PC-9 (cell line): ENCODE data around the gene OR1S1. TPM values are rescaled to one million over a fixed set of nuclear protein-coding genes. Genes with fewer than 3 reads are reported as not detected.

Experiments used
- BruUV-seq: library from RNA; stranded (reverse); fragments of 400-500 nt; replicated peaks from 2 replicates; lab custom pipeline; 2021; lab: Mats Ljungman, UMichigan
- CTCF ChIA-PET: fragments of 300-600 bp; sonication (Branson Sonifier 250); formaldehyde crosslinking; loops from one replicate; lab custom pipeline; 2022; ENCODE audit warnings: antibody characterized with exemption; lab: Charles Lee
- POLR2A ChIA-PET: fragments of 300-600 bp; sonication (Branson Sonifier 250); formaldehyde crosslinking; loops from one replicate; lab custom pipeline; 2022; ENCODE audit warnings: antibody characterized with exemption; ENCODE audit not compliant: unreplicated experiment; lab: Charles Lee
- DNase-seq, 2 experiments: peaks; one replicate each; pipeline versions ENCODE4 v3.0.0 to v3.0.0-alpha.2; 2015 to 2022; ENCODE audit warnings: mixed read lengths in 1 of 2
- H2AFZ ChIP-seq: fragments of 200-600 bp; sonication (generic); 2 replicates; pipeline ENCODE4 v1.8.1; 2017; ENCODE audit warnings: antibody characterized with exemption
- H3F3A ChIP-seq: fragments of 200-600 bp; sonication (generic); 2 replicates; pipeline ENCODE4 v1.8.1; 2017; ENCODE audit warnings: antibody characterized with exemption, mild to moderate bottlenecking, low read depth; ENCODE audit not compliant: insufficient read depth
- H3K27ac ChIP-seq: fragments of 200-600 bp; sonication (generic); 2 replicates; pipeline ENCODE4 v1.6.1; 2016; ENCODE audit warnings: mixed run types
- H3K27me3 ChIP-seq: fragments of 200-600 bp; sonication (generic); 2 replicates; pipeline ENCODE4 v1.6.1; 2016; ENCODE audit warnings: low read depth, mixed run types; ENCODE audit not compliant: insufficient read depth
- H3K36me3 ChIP-seq: fragments of 200-600 bp; sonication (generic); 2 replicates; pipeline ENCODE4 v1.6.1; 2016; ENCODE audit warnings: low read depth, mixed run types
- H3K4me1 ChIP-seq: fragments of 200-600 bp; sonication (generic); replicated peaks from 2 replicates; pipeline ENCODE4 v1.6.1; 2016; ENCODE audit warnings: mixed run types; ENCODE audit not compliant: insufficient read depth
- H3K4me2 ChIP-seq: fragments of 200-600 bp; sonication (generic); 2 replicates; pipeline ENCODE4 v1.6.1; 2017; ENCODE audit warnings: mixed run types
- H3K4me3 ChIP-seq: fragments of 200-600 bp; sonication (generic); 2 replicates; pipeline ENCODE4 v1.6.1; 2016; ENCODE audit warnings: mixed run types
- H3K79me2 ChIP-seq: fragments of 200-600 bp; sonication (generic); 2 replicates; pipeline ENCODE4 v1.6.1; 2017; ENCODE audit warnings: low read depth, mixed run types
- H3K9me2 ChIP-seq: fragments of 200-600 bp; sonication (generic); 2 replicates; pipeline ENCODE4 v1.8.1; 2017; ENCODE audit warnings: mild to moderate bottlenecking; ENCODE audit not compliant: insufficient read depth
- H3K9me3 ChIP-seq: fragments of 200-600 bp; sonication (generic); 2 replicates; pipeline ENCODE4 v1.8.1; 2016; ENCODE audit warnings: low read depth; ENCODE audit not compliant: insufficient read depth
- H4K20me1 ChIP-seq: fragments of 200-600 bp; sonication (generic); 2 replicates; pipeline ENCODE4 v1.8.1; 2017; ENCODE audit not compliant: insufficient read depth
- EZH2 ChIP-seq: fragments of 200-600 bp; sonication (generic); IDR thresholded peaks from 2 replicates; pipeline ENCODE4 v1.8.0; 2017; ENCODE audit warnings: antibody characterized with exemption, low read depth
- intact Hi-C: fragments of 100-400 bp; cut with micrococcal nuclease; formaldehyde crosslinking; loops from one replicate; pipeline ENCODE4 v1.10.0; 2022; ENCODE audit not compliant: unreplicated experiment
- total RNA-seq: library from RNA; stranded (reverse); gene quantifications from 2 replicates; pipeline ENCODE4 v1.2.3, GENCODE V29; 2021
- TF ChIP-seq, protein P1 (sequence below): fragments of 200-600 bp; sonication (generic); conservative IDR thresholded peaks from 2 replicates; pipeline ENCODE4 v1.6.1; 2017; ENCODE audit warnings: mixed run types, antibody characterized with exemption, mild to moderate bottlenecking, moderate library complexity

OR1S1 gene
- total RNA-seq, 1 experiment from 2014 or later, result not detected

DNA sequence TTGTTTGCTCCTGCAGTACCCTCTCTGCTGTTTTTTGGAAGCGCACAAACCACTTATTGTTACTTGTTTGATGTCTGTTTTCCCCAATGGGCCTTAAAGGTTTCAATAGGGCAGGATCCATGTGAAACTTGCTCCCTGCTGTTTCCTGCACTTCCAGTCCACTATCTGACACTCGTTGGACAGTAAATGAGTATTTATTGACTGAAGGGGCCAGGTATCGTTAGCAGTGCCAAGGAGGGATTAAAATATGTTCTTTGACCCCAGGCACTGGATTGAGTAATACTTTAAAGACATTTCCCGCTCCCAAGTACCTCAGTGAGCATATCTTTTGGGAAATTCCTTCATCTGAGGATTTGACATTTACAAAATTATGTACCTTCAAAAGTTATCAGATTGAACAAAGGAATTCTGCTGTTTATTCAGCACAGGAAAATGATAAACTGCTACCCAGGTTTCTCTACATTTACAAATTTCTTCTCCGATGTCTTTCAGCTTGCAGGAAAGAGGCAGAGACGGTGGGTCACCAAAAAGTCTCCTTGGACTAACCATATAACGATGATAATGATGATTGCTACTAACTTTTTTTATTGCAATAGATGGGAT is 46.9 kb upstream of the OR1S1 start:
- no peaks in the 10 kb centered on the region; the same call in 1 of the 2 replicates for H3K9me2 ChIP-seq
- H3K27ac ChIP-seq, result no peak overlapping the region
- TF ChIP-seq EZH2, result no peak
- TF ChIP-seq, protein P1, sequence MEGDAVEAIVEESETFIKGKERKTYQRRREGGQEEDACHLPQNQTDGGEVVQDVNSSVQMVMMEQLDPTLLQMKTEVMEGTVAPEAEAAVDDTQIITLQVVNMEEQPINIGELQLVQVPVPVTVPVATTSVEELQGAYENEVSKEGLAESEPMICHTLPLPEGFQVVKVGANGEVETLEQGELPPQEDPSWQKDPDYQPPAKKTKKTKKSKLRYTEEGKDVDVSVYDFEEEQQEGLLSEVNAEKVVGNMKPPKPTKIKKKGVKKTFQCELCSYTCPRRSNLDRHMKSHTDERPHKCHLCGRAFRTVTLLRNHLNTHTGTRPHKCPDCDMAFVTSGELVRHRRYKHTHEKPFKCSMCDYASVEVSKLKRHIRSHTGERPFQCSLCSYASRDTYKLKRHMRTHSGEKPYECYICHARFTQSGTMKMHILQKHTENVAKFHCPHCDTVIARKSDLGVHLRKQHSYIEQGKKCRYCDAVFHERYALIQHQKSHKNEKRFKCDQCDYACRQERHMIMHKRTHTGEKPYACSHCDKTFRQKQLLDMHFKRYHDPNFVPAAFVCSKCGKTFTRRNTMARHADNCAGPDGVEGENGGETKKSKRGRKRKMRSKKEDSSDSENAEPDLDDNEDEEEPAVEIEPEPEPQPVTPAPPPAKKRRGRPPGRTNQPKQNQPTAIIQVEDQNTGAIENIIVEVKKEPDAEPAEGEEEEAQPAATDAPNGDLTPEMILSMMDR, result no peak
- CTCF ChIA-PET, result no interaction called here
- H3K79me2 ChIP-seq, result no peaks in the 10 kb centered on the region
- H3F3A ChIP-seq, result no peaks in the 10 kb centered on the region
- BruUV-seq, result no TSS peak
- POLR2A ChIA-PET, result no interaction called here
- H2AFZ ChIP-seq, result no peak overlapping the region
- 0 out of 2 replicates have a peak, but pooled peaks cover 6% of the 10 kb centered on the region for H3K27me3 ChIP-seq
- H3K4me1 ChIP-seq, result no peaks in the 10 kb centered on the region
- H3K9me3 ChIP-seq, result no peaks in the 10 kb centered on the region
- H3K36me3 ChIP-seq, result no peaks in the 10 kb centered on the region
- H3K4me2 ChIP-seq, result no peak overlapping the region
- no peaks in the 10 kb centered on the region for H4K20me1 ChIP-seq
- no peak overlapping the region for H3K4me3 ChIP-seq
- intact Hi-C loops, result no loop called here
- no peak for DNase-seq

DNA sequence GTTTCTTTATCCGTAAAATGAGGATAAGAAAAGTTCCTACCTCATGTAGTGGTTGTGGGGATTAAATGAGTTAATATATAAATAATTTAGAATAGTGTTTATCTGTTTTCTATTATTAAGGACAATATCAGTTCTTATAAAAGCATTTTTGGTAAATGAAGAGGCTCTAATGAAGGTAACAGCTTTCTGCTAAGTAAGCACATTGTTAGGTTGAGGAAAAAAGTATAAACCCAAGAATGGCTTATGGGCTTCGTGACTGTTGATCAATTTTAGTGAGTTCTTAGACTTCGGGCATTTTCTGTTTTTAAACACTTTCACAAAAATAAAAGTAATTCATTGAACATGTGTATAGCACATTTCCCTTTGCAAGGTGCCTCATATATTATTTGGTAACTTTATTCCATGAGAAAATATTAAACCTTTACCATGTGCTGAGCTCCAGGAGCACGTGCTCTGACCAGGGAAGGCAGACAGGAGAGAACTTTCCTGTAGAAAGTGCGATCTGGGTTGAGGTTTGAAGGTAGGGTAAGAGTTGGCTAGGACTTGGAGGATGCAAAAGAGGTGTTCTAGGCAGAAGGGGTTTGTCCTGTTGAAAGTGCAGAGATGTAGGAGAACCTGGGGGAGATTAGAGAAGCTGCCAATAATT is 35.0 kb upstream of the OR1S1 start:
- no peaks in the 10 kb centered on the region for H3F3A ChIP-seq
- DNase-seq, result no peak
- intact Hi-C loops, result no loop called here
- H3K4me2 ChIP-seq, result no peak overlapping the region
- no peaks in the 10 kb centered on the region for H3K9me3 ChIP-seq
- H3K27me3 ChIP-seq, result no peaks in the 10 kb centered on the region; the same call in 1 of the 2 replicates
- no peak overlapping the region for H3K4me3 ChIP-seq
- CTCF ChIA-PET, result no interaction called here
- no TSS peak for BruUV-seq
- no peaks in the 10 kb centered on the region for H3K36me3 ChIP-seq
- no peaks in the 10 kb centered on the region for H4K20me1 ChIP-seq
- H3K4me1 ChIP-seq, result no peaks in the 10 kb centered on the region
- no peak for TF ChIP-seq EZH2
- TF ChIP-seq, protein P1, result no peak
- H2AFZ ChIP-seq, result no peak overlapping the region
- H3K27ac ChIP-seq, result no peak overlapping the region
- POLR2A ChIA-PET, result no interaction called here
- no peaks in the 10 kb centered on the region for H3K79me2 ChIP-seq
- H3K9me2 ChIP-seq, result no peaks in the 10 kb centered on the region; the same call in 1 of the 2 replicates

DNA sequence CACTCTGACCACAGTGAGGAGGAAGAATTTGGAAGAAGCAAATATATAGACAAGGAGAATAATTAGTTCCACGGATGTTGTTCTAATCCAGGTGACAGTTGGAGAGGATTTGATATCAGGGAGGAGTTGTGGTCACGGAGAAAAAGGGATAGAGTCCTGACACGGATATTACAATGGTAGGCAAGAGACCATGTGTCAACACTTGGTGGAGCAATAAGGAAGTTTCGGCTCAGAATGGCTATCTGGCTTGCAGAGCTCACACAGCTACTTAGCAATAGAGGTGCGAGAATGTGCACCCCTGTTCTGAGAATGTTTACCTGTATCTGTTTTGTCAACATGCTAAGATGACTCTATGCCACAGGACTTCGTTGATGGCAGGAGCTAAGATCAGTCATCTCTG is 34.1 kb upstream of the OR1S1 start:
- Histone ChIP-seq H3K4me3 (no peak overlapping the region), H3F3A (no peaks in the 10 kb centered on the region), H4K20me1 (no peaks in the 10 kb centered on the region), H3K4me2 (no peak overlapping the region), H3K4me1 (no peaks in the 10 kb centered on the region), H3K27ac (no peak overlapping the region), H3K9me3 (no peaks in the 10 kb centered on the region), H3K79me2 (no peaks in the 10 kb centered on the region), H2AFZ (no peak overlapping the region), H3K36me3 (no peaks in the 10 kb centered on the region), H3K9me2 (no peaks in the 10 kb centered on the region; the same call in 1 of the 2 replicates), H3K27me3 (no peaks in the 10 kb centered on the region; the same call in 1 of the 2 replicates)
- DNase-seq, result no peak
- CTCF ChIA-PET, result no interaction called here
- intact Hi-C loops, result no loop called here
- POLR2A ChIA-PET, result no interaction called here
- no TSS peak for BruUV-seq
- no peak for TF ChIP-seq EZH2
- TF ChIP-seq, protein P1, result no peak
